ENCODE data around the gene RAB29.
"Not testable (repeated sequence)": the region's sequence is repeated elsewhere in the genome, so short reads cannot be mapped to it uniquely, and the experiment has no call there.

GRCh38 chr1:205720740-205721139, 54.5 kb downstream of the RAB29 start:
- TF ChIP-seq CTCF (conservative IDR thresholded peaks at IDR 0.05 in 1 of 2, IDR thresholded peaks at IDR 0.05 in 1 of 2; ENCODE audit: extremely low read depth in 1 of 2, insufficient read depth in 1 of 2, low read depth in 1 of 2, low read length in 2 of 2); EZH2 (IDR thresholded peaks at IDR 0.05; ENCODE audit: borderline replicate concordance, low read length): not testable (repeated sequence)

Measured in mammary epithelial cell (primary cell).